SK-N-SH (cell line): ENCODE results near the gene DMRTC1. TPM values are rescaled to one million over a fixed set of nuclear protein-coding genes. Genes with fewer than 3 reads are reported as not detected.
"Not testable (repeated sequence)": the region's sequence is repeated elsewhere in the genome, so short reads cannot be mapped to it uniquely, and the experiment has no call there.

Experiments
- CTCF ChIA-PET: fragments of 300-600, 350-600 bp; formaldehyde crosslinking; extraction: SDS; loops from one replicate; lab custom pipeline; 2021; lab: Yijun Ruan, JAX
- POLR2A ChIA-PET: fragments of 350-600 bp; sonication (Branson Sonifier 250); formaldehyde crosslinking; extraction: SDS; loops from one replicate; lab custom pipeline; 2020; ENCODE audit warnings: antibody characterized with exemption, inconsistent platforms; lab: Yijun Ruan, JAX
- DNase-seq: peaks from one replicate; pipeline ENCODE4 v3.0.0; 2012
- H2AFZ ChIP-seq: fragments of 200-600 bp; sonication (generic); 2 replicates; pipeline ENCODE4 v1.8.1; 2016; ENCODE audit warnings: antibody characterized with exemption, mild to moderate bottlenecking, low read depth
- H3F3A ChIP-seq: fragments of 200-600 bp; sonication (generic); replicated peaks from 2 replicates; pipeline ENCODE3; 2016; ENCODE audit warnings: antibody characterized with exemption, mild to moderate bottlenecking; ENCODE audit not compliant: insufficient read depth
- H3K27ac ChIP-seq, 2 experiments: fragments of 200-500 bp in 1 of 2; fragments of 200-600 bp in 1 of 2; sonication (Bioruptor generic) in 1 of 2; sonication (generic), shearing (Covaris generic) in 1 of 2; 2 replicates each; pipeline versions ENCODE4 v1.5.1 to v1.6.1; 2014 to 2016; ENCODE audit warnings: low read depth in 2 of 2, inconsistent platforms in 1 of 2, low read length in 1 of 2, mild to moderate bottlenecking in 1 of 2, mixed read lengths in 1 of 2
- H3K27me3 ChIP-seq: fragments of 200-600 bp; sonication (generic), shearing (Covaris generic); 2 replicates; pipeline ENCODE4 v1.6.1; 2016; ENCODE audit warnings: mixed run types; ENCODE audit not compliant: insufficient read depth
- H3K36me3 ChIP-seq, 2 experiments: fragments of 200-500 bp in 1 of 2; fragments of 200-600 bp in 1 of 2; sonication (Bioruptor generic) in 1 of 2; sonication (generic) in 1 of 2; replicated peaks in 1 of 2; 2 replicates each; pipeline versions ENCODE3 to v1.5.1; 2014 to 2016; ENCODE audit warnings: low read length in 1 of 2, mild to moderate bottlenecking in 1 of 2; ENCODE audit not compliant: insufficient read depth in 2 of 2, control insufficient read depth in 1 of 2
- H3K4me1 ChIP-seq, 2 experiments: fragments of 200-500 bp in 1 of 2; fragments of 200-600 bp in 1 of 2; sonication (Bioruptor generic) in 1 of 2; sonication (generic), shearing (Covaris generic) in 1 of 2; 2 replicates each; pipeline versions ENCODE4 v1.5.1 to v1.6.1; 2014 to 2016; ENCODE audit warnings: low read depth in 1 of 2, low read length in 1 of 2, mixed run types in 1 of 2; ENCODE audit not compliant: insufficient read depth in 2 of 2, control insufficient read depth in 1 of 2
- H3K4me2 ChIP-seq: fragments of 200-600 bp; sonication (generic), shearing (Covaris generic); 2 replicates; pipeline ENCODE4 v1.6.1; 2017; ENCODE audit warnings: mixed run types
- H3K4me3 ChIP-seq, 2 experiments: fragments of 200-500 bp in 1 of 2; fragments of 200-600 bp in 1 of 2; sonication (Bioruptor generic) in 1 of 2; sonication (generic), shearing (Covaris generic) in 1 of 2; 2 replicates each; pipeline versions ENCODE4 v1.5.1 to v1.8.1; 2014 to 2016; ENCODE audit warnings: low read depth in 2 of 2, inconsistent platforms in 1 of 2, low read length in 1 of 2, mild to moderate bottlenecking in 1 of 2, mixed read lengths in 1 of 2, moderate library complexity in 1 of 2
- H3K79me2 ChIP-seq: fragments of 200-600 bp; sonication (generic); 2 replicates; pipeline ENCODE4 v1.8.1; 2017; ENCODE audit warnings: mild to moderate bottlenecking; ENCODE audit not compliant: insufficient read depth
- H3K9ac ChIP-seq: fragments of 200-600 bp; sonication (generic); 2 replicates; pipeline ENCODE4 v1.6.1; 2017; ENCODE audit warnings: mixed run types
- H3K9me2 ChIP-seq: fragments of 200-600 bp; sonication (generic); 2 replicates; pipeline ENCODE4 v1.6.1; 2017; ENCODE audit warnings: mixed run types
- H3K9me3 ChIP-seq: fragments of 200-600 bp; sonication (generic); 2 replicates; pipeline ENCODE4 v1.6.1; 2017; ENCODE audit warnings: mixed run types, mild to moderate bottlenecking, moderate library complexity
- H4K20me1 ChIP-seq: fragments of 200-600 bp; sonication (generic); 2 replicates; pipeline ENCODE4 v1.6.1; 2017; ENCODE audit warnings: mild to moderate bottlenecking, mixed run types; ENCODE audit not compliant: insufficient read depth
- WGBS: methylation state at CpG from one replicate; pipeline ENCODE4 v1.1.6; 2017; ENCODE audit warnings: low lambda C conversion rate; 5-methylcytosine and 5-hydroxymethylcytosine counted together
- polyA plus RNA-seq, 3 experiments: library from polyadenylated mRNA; depleted of rRNA; stranded (reverse); fragments of >200 nt; gene quantifications; 2 replicates each; pipeline ENCODE4 v1.2.3, GENCODE V29; 2012

The DMRTC1 gene
- polyA plus RNA-seq, 1 of the 3 experiments (the other 2 are of a cell fraction), result not detected

DNA sequence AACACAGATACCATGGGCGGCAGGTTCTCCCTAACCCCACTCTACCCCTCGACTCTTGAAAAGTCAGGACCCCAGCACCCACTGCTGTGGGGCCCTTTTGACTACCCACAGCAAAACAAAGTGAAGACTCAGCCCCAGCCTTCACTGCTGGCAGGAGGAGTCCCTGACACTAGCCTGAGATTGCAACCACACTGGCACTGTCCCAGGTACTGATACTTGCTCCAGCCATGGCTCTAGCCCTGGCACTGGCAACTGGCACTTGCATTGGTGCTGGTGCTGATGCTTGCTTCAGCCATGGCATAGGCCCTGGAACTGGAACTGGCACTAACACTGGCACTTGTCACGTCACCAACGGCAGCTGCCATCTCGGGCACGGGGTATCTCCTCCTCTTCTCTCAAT, 1.4 kb downstream of the DMRTC1 start:
- POLR2A ChIA-PET, H3K79me2 ChIP-seq, H3K4me1 ChIP-seq, H3K27ac ChIP-seq, CTCF ChIA-PET, DNase-seq, H4K20me1 ChIP-seq, H3K4me2 ChIP-seq, H3K36me3 ChIP-seq, H3K9ac ChIP-seq, H3K27me3 ChIP-seq, H3K4me3 ChIP-seq, H2AFZ ChIP-seq, H3F3A ChIP-seq, H3K9me3 ChIP-seq, H3K9me2 ChIP-seq: not testable (repeated sequence)
- no CpG with 5 or more reads among the region's 6 CpGs for WGBS

- H3K36me3 ChIP-seq, H3K9me3 ChIP-seq, H3K79me2 ChIP-seq, H3F3A ChIP-seq, POLR2A ChIA-PET, H4K20me1 ChIP-seq, H3K4me3 ChIP-seq, H3K9me2 ChIP-seq, H3K4me1 ChIP-seq, DNase-seq, H3K4me2 ChIP-seq, H3K27me3 ChIP-seq, H3K9ac ChIP-seq, CTCF ChIA-PET, H3K27ac ChIP-seq, H2AFZ ChIP-seq: not testable (repeated sequence)
- no CpG with 5 or more reads among the region's 15 CpGs for WGBS
Observed at GRCh38 chrX:72937906-72938305, 5.7 kb downstream of the DMRTC1 start, which contains the start of gene FAM236A. TSS of gene FAM236A (plus strand) at chrX:72938206. CDS start at chrX:72938263, 57 bp downstream.

- H3K79me2 ChIP-seq, H3K36me3 ChIP-seq, H2AFZ ChIP-seq, H3K9me2 ChIP-seq, POLR2A ChIA-PET, CTCF ChIA-PET, H3K4me3 ChIP-seq, H3K27me3 ChIP-seq, H3K9ac ChIP-seq, H3K4me2 ChIP-seq, DNase-seq, H3K9me3 ChIP-seq, H3K4me1 ChIP-seq, H3K27ac ChIP-seq, H4K20me1 ChIP-seq, H3F3A ChIP-seq: not testable (repeated sequence)
- no CpG with 5 or more reads among the region's 8 CpGs for WGBS
Observed at GRCh38 chrX:72936882-72937455, 6.7 kb downstream of the DMRTC1 start.

DNA sequence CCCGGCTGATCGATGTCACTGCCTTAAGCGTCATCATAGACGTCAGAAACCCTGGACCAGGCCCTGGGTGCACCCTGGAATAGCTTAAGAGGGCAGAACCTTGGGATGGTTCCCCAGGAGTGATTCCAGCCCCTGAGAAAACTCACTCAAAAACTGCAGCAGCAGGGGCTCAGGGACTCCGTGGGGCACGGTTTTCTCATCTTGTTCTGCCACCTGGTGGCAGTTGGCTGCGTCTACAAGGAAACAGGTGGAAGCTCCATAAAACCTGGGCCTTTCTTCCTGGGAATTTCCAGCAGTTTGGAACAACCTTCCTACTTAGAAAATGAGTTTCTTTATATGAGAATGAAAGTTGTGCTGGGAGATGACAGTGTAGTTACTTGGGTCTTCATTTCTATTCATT, 7.2 kb downstream of the DMRTC1 start:
- POLR2A ChIA-PET, H3K4me1 ChIP-seq, H3K27ac ChIP-seq, H3K79me2 ChIP-seq, H4K20me1 ChIP-seq, H3K9me3 ChIP-seq, H3K4me3 ChIP-seq, DNase-seq, H3K4me2 ChIP-seq, H3K27me3 ChIP-seq, H3F3A ChIP-seq, H2AFZ ChIP-seq, H3K9ac ChIP-seq, H3K36me3 ChIP-seq, CTCF ChIA-PET, H3K9me2 ChIP-seq: not testable (repeated sequence)
- no CpG with 5 or more reads among the region's 7 CpGs for WGBS

DNA sequence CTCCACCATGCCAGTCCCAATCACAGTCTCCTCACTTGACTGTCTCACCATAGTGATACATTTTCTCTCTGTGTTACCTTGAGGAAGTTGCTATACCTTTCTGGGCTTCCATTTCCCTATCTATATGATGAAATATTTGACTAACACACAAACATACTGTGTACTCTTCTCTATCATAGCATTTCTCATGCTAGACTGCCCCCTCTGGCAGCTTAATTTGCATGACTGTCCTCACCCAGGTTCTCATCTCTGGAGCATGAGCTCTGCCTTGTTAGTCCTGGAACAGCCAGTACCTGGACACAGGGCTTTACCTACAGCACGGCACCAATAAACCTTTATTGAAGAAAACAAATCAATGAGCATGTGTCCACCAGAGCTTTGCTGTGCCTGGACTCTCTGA, 11.4 kb downstream of the DMRTC1 start:
- CTCF ChIA-PET, H3F3A ChIP-seq, H3K27ac ChIP-seq, H3K9me2 ChIP-seq, H3K9ac ChIP-seq, H3K4me3 ChIP-seq, POLR2A ChIA-PET, H4K20me1 ChIP-seq, H3K27me3 ChIP-seq, H3K36me3 ChIP-seq, H2AFZ ChIP-seq, DNase-seq, H3K4me1 ChIP-seq, H3K4me2 ChIP-seq, H3K79me2 ChIP-seq, H3K9me3 ChIP-seq: not testable (repeated sequence)
- no CpG with 5 or more reads among the region's 1 CpG for WGBS

DNA sequence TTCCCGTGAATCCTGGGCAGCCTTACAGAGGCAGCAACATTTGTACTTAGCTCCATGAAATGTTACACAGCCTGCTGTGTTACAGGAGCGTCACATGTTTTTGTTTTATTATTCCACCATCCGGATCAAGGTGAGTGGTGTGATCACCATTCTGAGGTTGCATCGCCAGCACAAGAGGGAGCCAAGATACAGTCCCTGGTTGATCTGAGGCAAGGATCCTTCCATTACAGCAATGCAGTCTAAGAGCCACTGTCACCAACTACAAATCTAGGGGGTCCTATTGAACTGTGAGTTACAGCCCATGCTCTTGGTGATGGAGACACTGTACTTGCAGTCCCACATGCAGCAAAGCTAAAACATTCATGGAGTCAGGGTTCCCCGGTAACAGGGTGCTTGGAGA, 27.5 kb downstream of the DMRTC1 start:
- H3K9me3 ChIP-seq, H3K27ac ChIP-seq, H3K4me3 ChIP-seq, H3F3A ChIP-seq, H3K4me1 ChIP-seq, H3K36me3 ChIP-seq, CTCF ChIA-PET, DNase-seq, H3K4me2 ChIP-seq, H3K27me3 ChIP-seq, H3K79me2 ChIP-seq, H3K9ac ChIP-seq, POLR2A ChIA-PET, H2AFZ ChIP-seq, H4K20me1 ChIP-seq, H3K9me2 ChIP-seq: not testable (repeated sequence)
- 0% methylated on average over 2 of the region's 5 CpGs for WGBS
